GM21423 (cell line): ENCODE results near the gene CDK15.

Source experiments
- ATAC-seq: cut with Tn5 transposase; IDR thresholded peaks from one replicate; pipeline ENCODE4 v1.9.1; 2021; ENCODE audit warnings: mild to moderate bottlenecking, moderate library complexity; ENCODE audit not compliant: unreplicated experiment

Gene CDK15

DNA sequence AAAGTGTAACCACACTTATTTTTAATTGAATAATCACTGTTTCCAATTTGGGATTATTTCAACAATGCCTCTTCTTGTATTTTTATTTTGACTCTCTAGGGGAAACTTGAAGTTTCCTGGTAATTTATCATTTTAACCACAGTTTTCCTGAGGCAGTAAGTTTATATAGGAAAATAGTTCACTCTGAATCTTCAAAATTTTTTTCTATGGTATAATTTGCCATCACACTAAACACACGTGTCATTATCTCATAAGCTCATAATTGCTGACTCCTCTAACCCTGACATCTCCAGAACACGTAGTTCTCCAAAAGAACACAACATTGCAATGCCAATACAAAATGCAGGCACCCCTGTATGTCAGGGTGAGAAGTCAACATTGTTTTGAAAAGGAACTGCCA is 125.1 kb downstream of the CDK15 start:
- no peak for ATAC-seq

DNA sequence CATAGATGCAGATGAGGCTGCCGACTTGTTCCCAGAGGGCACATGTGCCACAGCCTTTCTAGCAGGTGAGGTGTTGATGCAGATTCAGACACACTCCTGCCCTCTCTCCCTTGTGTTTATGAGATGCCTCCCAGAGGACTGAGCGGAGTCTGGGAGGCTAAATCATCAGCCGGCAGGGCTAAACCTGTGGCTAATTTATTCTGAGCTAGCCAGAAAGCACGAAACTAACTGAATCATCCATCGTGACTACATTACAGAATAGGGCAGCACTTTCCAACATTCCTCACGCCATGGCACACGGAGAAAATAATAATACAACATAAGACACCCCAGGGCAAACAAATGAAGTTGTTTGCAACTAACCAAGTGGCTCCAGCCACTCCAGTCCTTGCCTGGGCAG is 125.6 kb downstream of the CDK15 start:
- no peak for ATAC-seq

- ATAC-seq, result no peak
Observed at GRCh38 chr2:201932511-201932910, 126.2 kb downstream of the CDK15 start.

- no peak for ATAC-seq
Observed at GRCh38 chr2:201933792-201934237, 127.5 kb downstream of the CDK15 start.

- no peak for ATAC-seq
Observed at GRCh38 chr2:201936817-201937216, 130.5 kb downstream of the CDK15 start.

GRCh38 chr2:201937343-201937742 is 131.0 kb downstream of the CDK15 start:
- no peak for ATAC-seq

GRCh38 chr2:201938156-201938775 is 131.9 kb downstream of the CDK15 start:
- ATAC-seq, result no peak

- no peak for ATAC-seq
Observed at GRCh38 chr2:201938781-201939180, 132.4 kb downstream of the CDK15 start.

GRCh38 chr2:201939453-201939941 is 133.2 kb downstream of the CDK15 start:
- no peak for ATAC-seq

GRCh38 chr2:201942531-201942930 is 136.2 kb downstream of the CDK15 start:
- ATAC-seq, result no peak
